Measurements from ENCODE around the gene ARHGAP8. TPM values are rescaled to one million over a fixed set of nuclear protein-coding genes. Genes with fewer than 3 reads are reported as not detected.
A peak's percentile ranks its signal among the peaks of the same experiment; 100 is the strongest.

The ARHGAP8 gene
- total RNA-seq, 2 donors from 2014 or later = 4.7 to 7.1 TPM

- Mint-ChIP-seq H3K4me1 (no peaks in the 10 kb centered on the region), H3K36me3 (ENCODE audit: low read depth) (no peaks in the 10 kb centered on the region), H3K27me3 (no peaks in the 10 kb centered on the region), H3K27ac (no peak overlapping the region), H3K4me3 (no peak overlapping the region)
- no peak for ATAC-seq
- no peaks in the 10 kb centered on the region for H3K9me3 ChIP-seq (ENCODE audit: control insufficient read depth, low read length, poor library complexity, severe bottlenecking)
- no peak for DNase-seq
Observed at GRCh38 chr22:44730022-44730393, 22.4 kb upstream of the ARHGAP8 start.

DNA sequence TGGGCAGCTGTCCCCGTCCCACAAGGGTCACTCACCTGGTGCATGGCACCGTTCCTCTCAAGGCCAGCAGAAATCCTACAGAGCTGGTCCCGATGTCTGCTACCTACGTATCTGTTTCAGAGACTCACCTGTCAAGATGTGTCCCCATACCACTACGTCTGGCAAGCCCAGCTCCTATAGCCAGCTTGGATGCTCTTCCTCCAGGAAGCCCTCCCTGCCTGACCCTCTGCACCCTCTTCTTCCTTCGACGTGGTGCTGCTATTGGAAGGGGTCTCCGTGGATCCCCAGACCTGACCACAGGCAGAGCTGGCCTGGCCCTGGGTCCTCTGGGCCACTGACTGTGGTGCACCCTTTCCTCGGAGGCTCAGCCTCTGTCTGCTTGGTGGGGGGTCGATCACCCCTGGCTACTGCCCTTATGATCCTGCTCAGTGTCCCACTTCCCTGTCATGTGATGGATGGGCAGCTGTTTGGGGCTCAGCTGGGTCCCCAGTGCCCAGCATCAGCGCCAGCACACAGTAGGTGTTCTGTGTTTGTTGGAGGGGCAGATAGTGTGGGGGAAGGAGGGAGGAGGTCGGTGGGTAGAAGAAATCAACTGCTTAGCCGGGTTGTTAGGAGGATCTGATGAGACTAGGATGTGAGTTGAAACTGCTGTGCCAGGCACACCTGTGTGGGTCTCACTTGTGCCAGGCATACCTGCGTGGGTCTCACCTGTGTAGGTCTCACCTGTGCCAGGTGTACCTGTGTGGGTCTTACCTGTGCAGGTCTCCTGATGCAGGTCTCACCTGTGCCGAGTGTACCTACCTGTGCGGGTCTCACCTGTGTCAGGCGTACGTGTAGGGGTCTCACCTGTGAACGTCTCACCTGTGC is 21.7 kb upstream of the ARHGAP8 start:
- Mint-ChIP-seq H3K27ac (no peak overlapping the region), H3K36me3 (ENCODE audit: low read depth) (no peaks in the 10 kb centered on the region), H3K4me1 (no peaks in the 10 kb centered on the region), H3K27me3 (no peaks in the 10 kb centered on the region), H3K4me3 (no peak overlapping the region)
- DNase-seq (no peak), ATAC-seq (no peak)
- no peaks in the 10 kb centered on the region for H3K9me3 ChIP-seq (ENCODE audit: control insufficient read depth, low read length, poor library complexity, severe bottlenecking)

DNA sequence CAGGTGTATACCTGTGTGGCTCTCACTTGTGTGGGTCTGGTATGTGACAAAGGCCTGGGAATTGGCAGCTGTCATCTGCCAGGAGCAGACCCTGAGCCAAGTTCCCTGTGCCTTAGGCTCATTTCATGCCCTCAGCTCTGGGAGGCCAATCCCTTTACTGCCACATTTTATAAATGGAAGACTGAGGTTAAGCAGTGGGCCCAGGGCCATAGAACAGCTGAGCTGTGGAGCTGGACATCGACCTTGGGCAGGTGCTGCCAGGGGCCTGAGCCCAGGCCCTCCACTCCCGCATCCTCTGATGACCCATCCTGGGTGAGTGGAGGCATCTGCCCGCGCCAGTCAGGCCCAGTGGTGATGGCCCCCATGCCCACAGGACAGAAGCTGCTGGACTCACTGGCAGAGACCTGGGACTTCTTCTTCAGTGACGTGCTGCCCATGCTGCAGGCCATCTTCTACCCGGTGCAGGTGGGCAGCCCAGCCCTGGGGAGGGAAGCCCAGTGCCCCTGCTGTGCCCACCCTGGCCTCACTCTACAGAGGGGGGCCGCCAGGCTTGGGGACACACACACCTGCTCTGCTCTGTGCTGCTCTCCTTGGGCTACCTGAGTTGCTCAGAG is 20.9 kb upstream of the ARHGAP8 start:
- no peak overlapping the region for H3K27ac Mint-ChIP-seq
- no peaks in the 10 kb centered on the region for H3K4me1 Mint-ChIP-seq
- ATAC-seq = no peak
- no peaks in the 10 kb centered on the region for H3K36me3 Mint-ChIP-seq (ENCODE audit: low read depth)
- no peaks in the 10 kb centered on the region for H3K27me3 Mint-ChIP-seq
- no peak overlapping the region for H3K4me3 Mint-ChIP-seq
- DNase-seq = no peak
- H3K9me3 ChIP-seq (ENCODE audit: control insufficient read depth, low read length, poor library complexity, severe bottlenecking) = no peaks in the 10 kb centered on the region

DNA sequence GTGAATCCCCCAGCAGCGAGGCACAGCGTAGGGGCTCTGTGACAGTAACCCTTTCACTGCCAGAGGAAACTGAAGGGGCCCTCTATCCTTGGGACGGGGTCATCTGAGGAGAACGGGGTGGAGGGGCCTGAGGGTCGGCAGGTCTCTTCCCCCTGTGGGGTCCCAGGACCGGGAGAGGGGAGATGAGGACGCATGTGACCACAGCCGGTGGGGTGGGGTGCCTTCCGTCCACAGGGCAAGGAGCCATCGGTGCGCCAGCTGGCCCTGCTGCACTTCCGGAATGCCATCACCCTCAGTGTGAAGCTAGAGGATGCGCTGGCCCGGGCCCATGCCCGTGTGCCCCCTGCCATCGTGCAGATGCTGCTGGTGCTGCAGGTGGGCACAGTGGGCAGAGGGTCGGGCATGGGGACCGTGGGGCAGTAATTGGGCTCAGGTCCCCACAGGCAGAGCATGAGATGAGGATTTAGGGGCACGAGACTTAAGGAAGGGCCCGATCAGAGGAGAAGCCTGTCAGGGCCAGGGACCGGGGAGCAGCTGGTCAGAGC is 20.3 kb upstream of the ARHGAP8 start:
- no peaks in the 10 kb centered on the region for H3K36me3 Mint-ChIP-seq (ENCODE audit: low read depth)
- H3K27me3 Mint-ChIP-seq = no peaks in the 10 kb centered on the region
- ATAC-seq (no peak), DNase-seq (no peak)
- H3K9me3 ChIP-seq (ENCODE audit: control insufficient read depth, low read length, poor library complexity, severe bottlenecking) = no peaks in the 10 kb centered on the region
- H3K4me1 Mint-ChIP-seq = no peaks in the 10 kb centered on the region
- no peak overlapping the region for H3K4me3 Mint-ChIP-seq
- H3K27ac Mint-ChIP-seq = peak overlapping the region; percentile 47

- ATAC-seq (no peak), DNase-seq (no peak)
- H3K9me3 ChIP-seq (ENCODE audit: control insufficient read depth, low read length, poor library complexity, severe bottlenecking) = no peaks in the 10 kb centered on the region
- peak overlapping the region; percentile 47 for H3K27ac Mint-ChIP-seq
- H3K4me3 Mint-ChIP-seq = no peak overlapping the region
- no peaks in the 10 kb centered on the region for H3K36me3 Mint-ChIP-seq (ENCODE audit: low read depth)
- no peaks in the 10 kb centered on the region for H3K4me1 Mint-ChIP-seq
- no peaks in the 10 kb centered on the region for H3K27me3 Mint-ChIP-seq
Observed at GRCh38 chr22:44732661-44733060, 19.7 kb upstream of the ARHGAP8 start.

DNA sequence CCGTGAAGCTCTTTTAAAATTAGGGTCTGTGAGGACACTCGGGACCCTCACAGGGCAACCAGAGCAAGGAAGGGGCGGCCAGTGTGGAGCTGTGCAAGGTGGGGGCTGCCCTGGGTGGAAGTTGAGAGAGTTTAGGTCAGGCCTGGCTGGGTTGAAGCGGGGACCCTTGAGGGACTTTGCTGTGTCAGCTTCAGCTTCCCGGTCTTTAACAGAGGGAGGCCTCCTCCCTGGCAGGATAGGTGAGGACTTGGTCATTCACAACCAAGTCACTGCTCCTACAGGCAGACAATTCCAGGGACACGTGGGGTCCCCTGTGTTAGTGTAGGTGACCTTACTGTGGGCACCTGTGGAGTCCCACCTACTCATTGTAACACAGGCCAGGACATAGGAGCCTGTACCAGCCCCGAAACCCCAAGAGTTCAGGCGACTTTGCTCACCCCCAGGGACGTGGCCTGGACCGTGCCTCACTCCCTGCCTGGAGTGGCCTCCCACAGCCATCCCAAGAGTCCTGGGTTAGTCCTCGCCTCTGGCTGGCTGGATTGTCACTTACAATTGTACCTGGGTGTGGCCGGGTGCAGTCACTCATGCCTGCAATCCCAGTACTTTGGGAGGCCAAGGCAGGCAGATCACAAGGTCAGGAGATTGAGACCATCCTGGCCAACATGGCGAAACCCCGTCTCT is 18.8 kb upstream of the ARHGAP8 start:
- no peaks in the 10 kb centered on the region for H3K4me1 Mint-ChIP-seq
- H3K9me3 ChIP-seq (ENCODE audit: control insufficient read depth, low read length, poor library complexity, severe bottlenecking) = no peaks in the 10 kb centered on the region
- H3K27me3 Mint-ChIP-seq = no peaks in the 10 kb centered on the region
- no peaks in the 10 kb centered on the region for H3K36me3 Mint-ChIP-seq (ENCODE audit: low read depth)
- no peak for ATAC-seq
- DNase-seq = no peak
- no peak overlapping the region for H3K27ac Mint-ChIP-seq
- H3K4me3 Mint-ChIP-seq = no peak overlapping the region

- Mint-ChIP-seq H3K36me3 (ENCODE audit: low read depth) (no peaks in the 10 kb centered on the region), H3K27ac (peak overlapping the region; percentile 32)
Observed at GRCh38 chr22:44734278-44734677, 18.1 kb upstream of the ARHGAP8 start.

GRCh38 chr22:44734801-44735517 is 17.4 kb upstream of the ARHGAP8 start:
- no peaks in the 10 kb centered on the region for H3K9me3 ChIP-seq (ENCODE audit: control insufficient read depth, low read length, poor library complexity, severe bottlenecking)
- no peaks in the 10 kb centered on the region for H3K36me3 Mint-ChIP-seq (ENCODE audit: low read depth)
- DNase-seq (no peak), ATAC-seq (no peak)
- no peak overlapping the region for H3K4me3 Mint-ChIP-seq
- H3K27ac Mint-ChIP-seq = no peak overlapping the region
- H3K27me3 Mint-ChIP-seq = no peaks in the 10 kb centered on the region
- no peaks in the 10 kb centered on the region for H3K4me1 Mint-ChIP-seq

More at GRCh38 chr22:44734278-44734677, 18.1 kb upstream of the ARHGAP8 start:
- ATAC-seq = no peak
- H3K9me3 ChIP-seq (ENCODE audit: control insufficient read depth, low read length, poor library complexity, severe bottlenecking) = no peaks in the 10 kb centered on the region
- Mint-ChIP-seq H3K4me3 (no peak overlapping the region), H3K4me1 (no peaks in the 10 kb centered on the region), H3K27me3 (no peaks in the 10 kb centered on the region)
- DNase-seq = no peak

- peak; percentile 65 to 83 (median 74) for DNase-seq
- Mint-ChIP-seq H3K4me3 (peak overlapping the region; percentile 52), H3K27ac (peak overlapping the region; percentile 72), H3K27me3 (no peaks in the 10 kb centered on the region), H3K4me1 (no peaks in the 10 kb centered on the region), H3K36me3 (ENCODE audit: low read depth) (no peaks in the 10 kb centered on the region)
- H3K9me3 ChIP-seq (ENCODE audit: control insufficient read depth, low read length, poor library complexity, severe bottlenecking) = no peaks in the 10 kb centered on the region
- ATAC-seq = peak; percentile 81
Observed at GRCh38 chr22:44735518-44736428, 16.6 kb upstream of the ARHGAP8 start.

DNA sequence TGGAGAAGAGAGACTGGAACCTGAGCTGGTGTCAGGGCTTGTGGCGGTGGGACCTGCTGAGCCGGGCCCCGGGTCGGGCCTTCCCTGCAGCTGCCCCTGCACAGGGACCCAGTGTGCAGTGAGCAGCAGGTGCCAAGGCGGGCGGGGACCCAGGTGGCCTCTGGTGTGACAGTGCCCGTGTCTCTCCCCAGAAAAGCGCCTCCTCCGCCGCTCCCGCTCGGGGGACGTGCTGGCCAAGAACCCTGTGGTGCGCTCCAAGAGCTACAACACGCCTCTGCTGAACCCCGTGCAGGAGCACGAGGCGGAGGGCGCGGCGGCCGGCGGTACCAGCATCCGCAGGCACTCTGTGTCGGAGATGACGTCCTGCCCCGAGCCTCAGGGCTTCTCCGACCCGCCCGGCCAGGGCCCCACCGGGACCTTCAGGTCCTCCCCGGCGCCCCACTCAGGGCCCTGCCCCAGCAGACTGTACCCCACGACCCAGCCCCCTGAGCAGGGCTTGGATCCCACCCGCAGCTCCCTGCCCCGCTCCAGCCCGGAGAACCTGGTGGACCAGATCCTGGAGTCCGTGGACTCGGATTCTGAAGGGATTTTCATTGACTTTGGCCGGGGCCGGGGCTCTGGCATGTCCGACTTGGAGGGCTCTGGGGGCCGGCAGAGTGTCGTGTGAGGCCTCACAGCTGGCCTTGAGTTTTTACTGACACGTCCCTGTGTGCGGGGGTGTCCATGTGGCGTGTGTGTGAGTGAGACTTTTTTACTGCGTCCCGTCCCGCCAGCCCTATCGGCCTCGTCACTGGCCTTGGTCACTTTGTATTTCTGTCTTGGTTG is 15.6 kb upstream of the ARHGAP8 start:
- Mint-ChIP-seq H3K4me1 (no peaks in the 10 kb centered on the region), H3K4me3 (no peak overlapping the region), H3K36me3 (ENCODE audit: low read depth) (no peaks in the 10 kb centered on the region), H3K27me3 (no peaks in the 10 kb centered on the region), H3K27ac (peak overlapping the region; percentile 72)
- ATAC-seq = no peak
- no peak for DNase-seq
- H3K9me3 ChIP-seq (ENCODE audit: control insufficient read depth, low read length, poor library complexity, severe bottlenecking) = no peaks in the 10 kb centered on the region

DNA sequence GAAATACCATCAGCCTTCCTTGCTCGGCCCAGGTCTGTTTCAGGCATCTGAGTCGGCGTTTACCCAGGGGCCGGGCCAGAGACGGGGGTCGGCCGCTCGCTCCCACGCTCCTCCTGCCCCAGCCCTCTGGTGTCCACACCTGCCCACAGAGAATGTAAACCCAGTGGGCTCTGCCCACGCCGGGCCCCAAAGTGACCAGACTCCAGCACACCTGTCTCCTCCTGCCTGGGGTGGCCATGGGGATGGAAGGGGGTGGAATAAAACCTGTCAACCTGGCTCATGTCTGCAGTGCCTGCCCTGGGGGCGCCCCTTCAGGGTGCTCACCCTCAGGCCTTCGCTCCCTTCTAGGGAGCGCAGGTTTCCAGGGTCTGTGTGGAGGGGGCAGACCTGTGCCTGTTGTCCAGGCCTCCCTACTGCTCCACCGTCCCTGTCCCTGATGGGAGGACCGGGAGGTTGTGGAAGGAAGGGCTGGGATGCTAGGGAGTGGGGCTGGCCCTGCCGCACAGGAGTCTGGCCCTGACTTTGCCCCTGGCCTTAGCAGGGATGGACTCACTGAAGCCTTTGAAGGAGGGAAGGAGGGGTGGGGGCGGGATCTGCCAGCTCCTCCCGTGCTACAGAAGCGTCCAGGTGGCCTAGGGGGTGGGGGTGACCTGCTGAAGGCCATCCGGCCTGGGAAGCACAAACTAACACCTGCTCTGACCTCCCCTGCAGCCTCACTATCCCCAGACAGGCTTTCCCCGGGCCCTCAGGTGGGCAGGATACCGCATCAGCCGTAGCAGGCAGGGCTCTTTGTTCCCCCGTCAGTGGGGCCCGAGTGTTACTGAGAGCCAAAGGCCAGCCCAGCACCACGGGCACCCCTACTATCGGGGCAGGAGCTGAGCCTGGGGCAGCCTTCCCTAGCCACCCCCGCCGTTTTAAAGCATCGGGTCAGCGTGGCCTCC is 14.7 kb upstream of the ARHGAP8 start:
- no peaks in the 10 kb centered on the region for H3K9me3 ChIP-seq (ENCODE audit: control insufficient read depth, low read length, poor library complexity, severe bottlenecking)
- ATAC-seq (no peak), DNase-seq (no peak)
- no peaks in the 10 kb centered on the region for H3K4me1 Mint-ChIP-seq
- H3K4me3 Mint-ChIP-seq = no peak overlapping the region
- H3K27ac Mint-ChIP-seq = no peak overlapping the region
- H3K36me3 Mint-ChIP-seq (ENCODE audit: low read depth) = no peaks in the 10 kb centered on the region
- no peaks in the 10 kb centered on the region for H3K27me3 Mint-ChIP-seq
